22Rv1 (cell line): ENCODE measurements around the gene C21orf58.

ENCODE experiments used
- CTCF ChIP-seq: fragments of 450-650 bp; IDR thresholded peaks from 2 replicates; pipeline ENCODE4 v1.5.1; 2017; ENCODE audit warnings: mild to moderate bottlenecking
- ZFX ChIP-seq: fragments of 450-650 bp; IDR thresholded peaks from 2 replicates; pipeline ENCODE4 v1.6.1; 2017; ENCODE audit warnings: antibody characterized with exemption, borderline replicate concordance

GRCh38 chr21:46253610-46254124, 70.0 kb downstream of the C21orf58 start:
- TF ChIP-seq CTCF (no peak), ZFX (no peak)
